MV-4-11 (cell line): ENCODE measurements around the gene MED25.

ENCODE experiments used
- DNase-seq: peaks from one replicate; lab custom pipeline; 2025; lab: John Stamatoyannopoulos, UW

The MED25 gene

DNA sequence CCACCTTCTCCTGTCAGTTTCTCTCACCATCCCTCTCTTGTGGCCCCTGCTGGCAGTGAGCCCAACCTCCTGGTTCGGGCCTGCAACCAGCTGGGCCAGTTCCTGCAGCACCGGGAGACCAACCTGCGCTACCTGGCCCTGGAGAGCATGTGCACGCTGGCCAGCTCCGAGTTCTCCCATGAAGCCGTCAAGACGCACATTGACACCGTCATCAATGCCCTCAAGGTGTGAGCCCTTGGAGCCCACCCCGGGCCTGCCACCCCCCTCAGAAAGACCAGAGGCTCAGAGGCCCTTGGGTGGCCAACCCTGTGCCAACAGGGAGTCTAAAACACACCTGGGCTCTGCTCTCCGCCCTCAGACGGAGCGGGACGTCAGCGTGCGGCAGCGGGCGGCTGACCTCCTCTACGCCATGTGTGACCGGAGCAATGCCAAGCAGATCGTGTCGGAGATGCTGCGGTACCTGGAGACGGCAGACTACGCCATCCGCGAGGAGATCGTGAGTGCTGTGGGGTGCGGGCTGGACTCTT lies 18.8 kb upstream of the MED25 start:
- no peak for DNase-seq

DNA sequence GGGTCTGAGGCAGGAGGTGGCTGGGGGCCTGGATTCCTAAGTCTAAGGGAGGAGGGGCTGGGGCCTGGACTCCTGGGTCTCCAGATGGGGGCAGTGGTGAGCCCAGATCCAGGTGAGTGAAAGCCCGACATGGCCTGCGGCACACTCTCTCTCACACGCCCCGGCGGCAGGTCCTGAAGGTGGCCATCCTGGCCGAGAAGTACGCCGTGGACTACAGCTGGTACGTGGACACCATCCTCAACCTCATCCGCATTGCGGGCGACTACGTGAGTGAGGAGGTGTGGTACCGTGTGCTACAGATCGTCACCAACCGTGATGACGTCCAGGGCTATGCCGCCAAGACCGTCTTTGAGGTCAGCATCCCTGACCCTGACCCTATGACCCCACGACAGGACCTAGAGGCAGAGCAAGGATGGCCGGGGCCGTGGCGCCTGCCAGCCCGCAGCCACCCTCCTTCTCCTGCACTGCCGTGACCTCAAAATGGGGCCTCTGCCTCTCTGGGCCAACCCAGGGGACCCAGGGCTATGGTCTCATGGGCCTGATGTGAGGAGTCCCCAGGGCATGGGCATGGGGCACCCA lies 18.2 kb upstream of the MED25 start:
- no peak for DNase-seq

GRCh38 chr19:49800771-49801170 lies 17.3 kb upstream of the MED25 start:
- no peak for DNase-seq

- no peak for DNase-seq
Measured at GRCh38 chr19:49801401-49801888, 16.6 kb upstream of the MED25 start.

GRCh38 chr19:49801966-49802661 lies 16.0 kb upstream of the MED25 start:
- DNase-seq, result no peak

GRCh38 chr19:49802836-49803528 lies 15.1 kb upstream of the MED25 start:
- DNase-seq, result no peak

DNA sequence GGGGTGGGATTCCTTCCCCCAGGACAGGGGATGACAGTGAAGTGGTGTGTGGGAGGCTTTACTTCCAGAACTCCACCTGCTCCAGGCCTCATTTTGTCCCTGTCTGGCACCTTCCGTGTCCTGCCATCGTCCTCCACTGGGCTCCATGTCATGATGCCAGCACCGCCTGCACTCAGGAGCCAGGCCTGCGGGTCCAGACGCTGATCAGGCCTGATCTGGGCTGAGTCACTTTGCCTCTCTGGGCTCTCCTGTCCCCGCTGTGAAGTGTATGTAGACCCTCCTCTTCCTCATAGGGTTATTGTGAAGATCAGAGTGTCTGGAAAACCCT lies 14.6 kb upstream of the MED25 start:
- DNase-seq, result no peak

- DNase-seq, result no peak
Measured at GRCh38 chr19:49805822-49806619, 12.1 kb upstream of the MED25 start.

- no peak for DNase-seq
Measured at GRCh38 chr19:49806620-49806959, 11.5 kb upstream of the MED25 start.

- DNase-seq, result peak; percentile 92
Measured at GRCh38 chr19:49807058-49807903, 10.8 kb upstream of the MED25 start.

DNA sequence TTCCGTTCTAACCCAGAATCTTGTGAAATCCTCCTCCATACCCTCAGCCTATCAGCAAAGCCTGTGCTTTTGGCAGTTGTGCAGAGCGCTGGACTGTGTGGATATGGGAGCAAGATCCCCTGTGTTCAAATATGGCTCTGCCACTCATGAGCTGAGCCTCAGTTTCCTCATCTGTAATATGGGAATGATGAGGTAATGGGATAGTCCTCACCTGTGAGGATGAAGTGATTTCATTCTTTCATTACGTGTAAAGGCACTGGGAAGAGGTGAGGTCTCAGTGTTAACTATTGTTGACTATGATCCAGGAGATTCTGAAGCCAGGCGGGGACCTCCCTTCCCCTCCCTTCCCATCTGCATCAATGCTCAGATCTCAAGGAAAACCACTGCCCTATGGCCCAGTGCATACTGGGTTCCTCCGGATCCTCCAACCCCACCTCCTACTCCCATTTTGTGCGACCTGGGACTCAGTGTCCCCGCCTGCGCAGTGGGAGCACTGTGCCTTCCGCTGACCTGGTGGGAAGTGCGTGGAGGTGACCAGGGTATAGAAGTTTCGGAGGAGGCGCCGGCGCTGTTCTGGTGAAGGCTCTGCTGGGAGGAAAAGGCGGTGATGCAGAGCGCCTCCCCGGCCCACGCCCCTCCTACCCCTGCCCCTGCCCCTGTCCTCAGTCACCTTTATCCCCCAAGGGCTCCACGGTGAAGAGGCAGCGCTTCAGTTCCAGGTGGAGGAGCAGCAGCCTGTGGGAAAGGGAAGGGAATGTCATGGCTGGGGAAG lies 10.0 kb upstream of the MED25 start:
- peak; percentile 61 for DNase-seq

DNA sequence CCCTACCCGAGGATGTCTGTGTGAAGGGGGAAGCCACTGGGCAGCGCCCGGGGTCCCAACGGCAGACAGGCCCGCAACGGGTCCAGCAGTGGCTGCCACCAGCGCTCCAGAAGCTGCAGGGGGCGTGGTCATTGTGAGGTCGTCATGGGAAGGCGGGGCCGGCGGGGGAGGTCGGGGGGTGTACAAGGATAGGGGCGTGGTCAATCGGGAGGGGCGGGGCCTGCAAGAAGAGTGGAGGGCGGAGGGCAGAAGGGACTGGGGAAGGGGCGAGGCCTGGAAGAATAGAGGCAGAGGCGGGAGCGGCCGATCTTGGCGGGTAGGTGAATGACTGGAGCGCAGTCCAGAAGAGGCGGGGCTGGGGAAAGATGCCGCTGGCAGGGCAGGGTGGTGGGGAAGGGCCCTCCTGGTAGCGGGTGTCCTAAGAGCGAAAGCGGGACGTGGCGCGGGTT lies 9.4 kb upstream of the MED25 start:
- DNase-seq, result peak; percentile 20

DNA sequence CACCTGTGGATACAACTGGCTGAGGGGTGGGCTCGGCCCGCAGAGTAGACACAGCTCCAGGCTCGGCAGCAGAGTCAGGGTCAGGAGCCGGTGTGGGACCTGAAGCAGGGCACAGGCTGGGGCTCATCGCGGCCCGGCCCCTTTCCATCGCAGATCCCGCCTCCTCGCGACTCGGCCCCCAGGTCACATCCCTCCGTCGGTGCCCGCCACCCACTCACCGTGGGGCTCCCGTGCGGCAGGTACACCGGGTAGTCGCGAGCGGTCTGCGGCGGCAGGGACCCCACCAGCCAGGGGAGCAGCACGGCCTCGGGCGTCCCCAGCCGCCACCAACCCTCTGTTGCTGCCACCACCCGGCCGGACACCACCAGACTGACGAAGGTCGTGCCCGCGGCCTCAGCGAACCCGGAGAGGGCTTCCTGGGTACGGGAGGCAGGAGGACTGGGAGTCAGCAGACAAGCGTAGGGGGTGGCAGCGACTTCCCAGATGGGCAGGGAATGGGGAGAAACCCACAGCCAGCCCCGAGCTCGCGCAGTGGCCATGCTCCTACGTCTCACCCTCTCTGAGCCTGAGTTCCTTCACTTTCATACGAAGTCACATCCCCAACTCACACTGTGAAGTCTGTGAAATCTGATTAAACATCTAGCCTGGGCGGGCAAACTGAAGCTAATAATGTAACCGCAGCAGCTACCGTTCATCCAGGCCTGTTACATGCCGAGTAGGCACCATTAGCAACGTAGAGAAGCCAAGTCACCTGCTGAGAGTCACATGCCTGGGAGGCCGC lies 8.7 kb upstream of the MED25 start:
- DNase-seq, result no peak

DNA sequence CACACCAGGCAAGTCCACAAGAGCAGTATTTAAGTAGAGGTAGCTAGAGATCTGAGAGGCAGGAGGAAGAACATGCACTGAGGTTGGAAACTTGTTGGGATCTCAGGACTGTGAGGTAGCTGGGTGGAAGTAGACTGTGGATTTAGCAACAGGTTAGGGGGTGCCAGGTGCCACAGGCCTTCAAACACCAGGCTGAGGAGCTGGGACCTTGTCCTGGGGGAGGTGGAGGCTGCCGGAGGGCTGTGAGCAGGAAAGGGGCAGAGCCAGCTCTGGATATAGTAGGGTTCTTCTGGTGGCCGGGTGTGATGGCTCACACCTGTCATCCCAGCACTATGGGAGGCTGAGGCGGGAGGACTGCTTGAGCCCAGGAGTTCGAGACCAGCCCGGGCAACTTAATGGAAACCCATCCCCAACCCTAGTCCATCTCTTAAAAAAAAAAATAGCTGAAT lies 8.1 kb upstream of the MED25 start:
- DNase-seq, result no peak

GRCh38 chr19:49811328-49811727 lies 6.8 kb upstream of the MED25 start:
- no peak for DNase-seq

- no peak for DNase-seq
Measured at GRCh38 chr19:49812452-49812996, 5.6 kb upstream of the MED25 start.

GRCh38 chr19:49812997-49813861 lies 4.9 kb upstream of the MED25 start, which contains the start of gene FUZ:
TSS of gene FUZ (minus strand) at chr19:49813292. CDS start at chr19:49813106, 186 bp downstream.
- DNase-seq, result peak; percentile 99

DNA sequence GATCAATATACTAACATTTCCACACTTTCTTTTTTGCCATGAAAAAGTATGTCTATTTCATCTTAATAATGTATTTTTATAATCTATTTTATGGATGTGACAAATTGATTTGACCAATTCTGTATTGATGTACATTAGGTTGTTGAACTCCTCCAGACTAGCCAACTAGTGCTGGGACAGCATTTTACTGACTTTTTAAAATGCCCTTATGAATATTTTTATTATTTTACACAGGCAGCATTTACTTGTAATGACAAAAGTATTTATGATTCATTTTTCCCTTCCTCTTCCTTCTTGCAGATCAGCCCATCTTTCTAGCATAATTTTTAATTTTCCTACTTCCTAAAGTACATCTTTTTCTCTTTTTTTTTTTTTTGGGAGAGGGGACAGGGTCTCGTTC lies 4.1 kb upstream of the MED25 start:
- DNase-seq, result no peak
